ENCODE data around the gene CMTM8. TPM values are rescaled to one million over a fixed set of nuclear protein-coding genes. Genes with fewer than 3 reads are reported as not detected.
A peak's percentile ranks its signal among the peaks of the same experiment; 100 is the strongest.

The CMTM8 gene
- total RNA-seq, 1 donor from 2014 or later = 9.0 TPM

- Mint-ChIP-seq H3K9me3 (no peaks in the 10 kb centered on the region), H3K36me3 (no peaks in the 10 kb centered on the region), H3K27me3 (no peaks in the 10 kb centered on the region), H3K4me3 (peak overlapping the region; percentile 9), H3K4me1 (ENCODE audit: unreplicated experiment) (peaks cover 30% of the 10 kb centered on the region), H3K27ac (peak overlapping the region; percentile 7)
- no peak for DNase-seq (ENCODE audit: extremely low spot score, unreplicated experiment)
- no peak for TF ChIP-seq CTCF (conservative IDR thresholded peaks at IDR 0.05)
Observed at GRCh38 chr3:32284443-32285212, 46.1 kb downstream of the CMTM8 start.

- DNase-seq (ENCODE audit: extremely low spot score, unreplicated experiment) = no peak
- Mint-ChIP-seq H3K27ac (no peak overlapping the region), H3K36me3 (no peaks in the 10 kb centered on the region), H3K4me3 (no peak overlapping the region), H3K27me3 (no peaks in the 10 kb centered on the region), H3K4me1 (ENCODE audit: unreplicated experiment) (peaks cover 30% of the 10 kb centered on the region), H3K9me3 (no peaks in the 10 kb centered on the region)
- no peak for TF ChIP-seq CTCF (conservative IDR thresholded peaks at IDR 0.05)
Observed at GRCh38 chr3:32285891-32286290, 47.4 kb downstream of the CMTM8 start.

- H3K27me3 Mint-ChIP-seq = no peaks in the 10 kb centered on the region
- TF ChIP-seq CTCF (conservative IDR thresholded peaks at IDR 0.05) = no peak
- no peak for DNase-seq (ENCODE audit: extremely low spot score, unreplicated experiment)
- no peaks in the 10 kb centered on the region for H3K9me3 Mint-ChIP-seq
- H3K4me1 Mint-ChIP-seq (ENCODE audit: unreplicated experiment) = peaks cover 32% of the 10 kb centered on the region
- H3K4me3 Mint-ChIP-seq = no peak overlapping the region
- no peak overlapping the region for H3K27ac Mint-ChIP-seq
- no peaks in the 10 kb centered on the region for H3K36me3 Mint-ChIP-seq
Observed at GRCh38 chr3:32288819-32289218, 50.3 kb downstream of the CMTM8 start.

- Mint-ChIP-seq H3K4me1 (ENCODE audit: unreplicated experiment) (peaks cover 27% of the 10 kb centered on the region), H3K27me3 (no peaks in the 10 kb centered on the region), H3K36me3 (no peaks in the 10 kb centered on the region), H3K9me3 (no peaks in the 10 kb centered on the region), H3K4me3 (no peak overlapping the region), H3K27ac (peak overlapping the region; percentile 31)
- DNase-seq (ENCODE audit: extremely low spot score, unreplicated experiment) = no peak
- no peak for TF ChIP-seq CTCF (conservative IDR thresholded peaks at IDR 0.05)
Observed at GRCh38 chr3:32290619-32291018, 52.1 kb downstream of the CMTM8 start.

GRCh38 chr3:32292085-32292796 lies 53.8 kb downstream of the CMTM8 start:
- Mint-ChIP-seq H3K36me3 (no peaks in the 10 kb centered on the region), H3K27me3 (no peaks in the 10 kb centered on the region), H3K4me3 (no peak overlapping the region), H3K4me1 (ENCODE audit: unreplicated experiment) (peaks cover 27% of the 10 kb centered on the region), H3K9me3 (no peaks in the 10 kb centered on the region), H3K27ac (no peak overlapping the region)
- TF ChIP-seq CTCF (conservative IDR thresholded peaks at IDR 0.05) = no peak
- DNase-seq (ENCODE audit: extremely low spot score, unreplicated experiment) = no peak
